ENCODE data around the gene PTH2R. TPM values are rescaled to one million over a fixed set of nuclear protein-coding genes. Genes with fewer than 3 reads are reported as not detected.

Gene PTH2R
- total and polyA plus RNA-seq, 2 of the 13 experiments (the other 11 are each of a cell fraction or from before 2014, with no cell fraction given): 0.04 TPM; not detected in 1

- TF ChIP-seq ZNF747 (CRISPR knock-in tag; IDR thresholded peaks at IDR 0.05; ENCODE audit: borderline replicate concordance): no peak
Observed at GRCh38 chr2:208492069-208492468, 85.5 kb downstream of the PTH2R start (continued).

- Histone ChIP-seq H3K27ac (ENCODE audit: extremely low read length, insufficient read depth, low read length) (no peak overlapping the region), H3K36me3 (replicated peaks in 1 of 2; ENCODE audit: control insufficient read depth in 1 of 2, insufficient read depth in 2 of 2, low read length in 2 of 2) (no peaks in the 10 kb centered on the region), H3K79me2 (ENCODE audit: insufficient read depth, low read length) (no peaks in the 10 kb centered on the region), H3K4me3 (replicated peaks in 1 of 3; ENCODE audit: insufficient read depth in 1 of 3, low read depth in 2 of 3, low read length in 3 of 3) (no peak overlapping the region), H3K27me3 (ENCODE audit: control insufficient read depth in 1 of 2, insufficient read depth in 2 of 2, low read length in 2 of 2) (no peaks in the 10 kb centered on the region), H3K9me3 (ENCODE audit: low read length) (no peaks in the 10 kb centered on the region), H3K4me2 (ENCODE audit: low read depth, low read length) (no peak overlapping the region), H2AFZ (ENCODE audit: low read length) (no peak overlapping the region), H3K4me1 (ENCODE audit: insufficient read depth, low read length) (no peaks in the 10 kb centered on the region), H3K9ac (ENCODE audit: insufficient read depth, low read depth, low read length) (no peak overlapping the region), H4K20me1 (ENCODE audit: insufficient read depth, low read length) (no peaks in the 10 kb centered on the region)
- DNase-seq (ENCODE audit: low spot score) (no peak), FAIRE-seq (no peak), ATAC-seq (no peak; the same call in 2 of the 3 replicates)
- no TSS peak for BruUV-seq (replicated peaks)
- TF ChIP-seq BCL3 (CRISPR knock-in tag; IDR thresholded peaks at IDR 0.05) (no peak), SOX13 (IDR thresholded peaks at IDR 0.05) (no peak), SOX13 (CRISPR knock-in tag; conservative IDR thresholded peaks at IDR 0.05 in 1 of 2, IDR thresholded peaks at IDR 0.05 in 1 of 2) (no peak)
- in situ Hi-C loops (cut with HindIII; ENCODE audit: extremely low pct_ligation_motif_present, low pct_unique_long_range_greater_than_20kb): no loop called here
- intact Hi-C loops (cut with micrococcal nuclease; ENCODE audit: unreplicated experiment): no loop called here
- ChIA-PET CTCF (ENCODE audit: low intra/inter-chr PET ratio, low total read pairs) (no interaction called here), POLR2A (no interaction called here)
- 28% methylated on average over 12 of the region's 12 CpGs for WGBS (ENCODE audit: low lambda C conversion rate)
Observed at GRCh38 chr2:208493186-208493585, 86.6 kb downstream of the PTH2R start.

- H3K4me1 ChIP-seq (ENCODE audit: insufficient read depth, low read length): peaks cover under 1% of the 10 kb centered on the region; the same call in 1 of the 2 replicates
- TF ChIP-seq HOXA7 (CRISPR knock-in tag; IDR thresholded peaks at IDR 0.05): no peak
- no peaks in the 10 kb centered on the region for H3K9me3 ChIP-seq (ENCODE audit: low read length)
- H3K79me2 ChIP-seq (ENCODE audit: insufficient read depth, low read length): no peaks in the 10 kb centered on the region
- intact Hi-C loops (cut with micrococcal nuclease; ENCODE audit: unreplicated experiment): no loop called here
- no peak overlapping the region for H3K9ac ChIP-seq (ENCODE audit: insufficient read depth, low read depth, low read length)
- FAIRE-seq (no peak), ATAC-seq (no peak), DNase-seq (ENCODE audit: low spot score) (no peak)
- H3K27me3 ChIP-seq (ENCODE audit: control insufficient read depth in 1 of 2, insufficient read depth in 2 of 2, low read length in 2 of 2): no peaks in the 10 kb centered on the region
- no peak overlapping the region for H3K4me3 ChIP-seq (replicated peaks in 1 of 3; ENCODE audit: insufficient read depth in 1 of 3, low read depth in 2 of 3, low read length in 3 of 3)
- H4K20me1 ChIP-seq (ENCODE audit: insufficient read depth, low read length): no peaks in the 10 kb centered on the region
- POLR2A ChIA-PET: no interaction called here
- no peak overlapping the region for H3K4me2 ChIP-seq (ENCODE audit: low read depth, low read length)
- no peak overlapping the region for H3K27ac ChIP-seq (ENCODE audit: extremely low read length, insufficient read depth, low read length)
- H2AFZ ChIP-seq (ENCODE audit: low read length): no peak overlapping the region
- CTCF ChIA-PET (ENCODE audit: low intra/inter-chr PET ratio, low total read pairs): no interaction called here
- WGBS (ENCODE audit: low lambda C conversion rate): 2% methylated on average over 2 of the region's 2 CpGs
- H3K36me3 ChIP-seq (replicated peaks in 1 of 2; ENCODE audit: control insufficient read depth in 1 of 2, insufficient read depth in 2 of 2, low read length in 2 of 2): no peaks in the 10 kb centered on the region
- in situ Hi-C loops (cut with HindIII; ENCODE audit: extremely low pct_ligation_motif_present, low pct_unique_long_range_greater_than_20kb): no loop called here
- BruUV-seq (replicated peaks): no TSS peak
Observed at GRCh38 chr2:208496129-208496528, 89.5 kb downstream of the PTH2R start.

Measured in HepG2 (cell line).